ENCODE results near the gene WIF1. TPM values are rescaled to one million over a fixed set of nuclear protein-coding genes. Genes with fewer than 3 reads are reported as not detected.

WIF1 gene
- total RNA-seq, 2 donors from 2014 or later: 0.28 TPM; not detected in 1

GRCh38 chr12:65010437-65010836, 110.7 kb downstream of the WIF1 start:
- no peaks in the 10 kb centered on the region for H3K4me1 ChIP-seq
- H3K4me3 ChIP-seq: no peak overlapping the region
- H3K9me3 ChIP-seq: no peaks in the 10 kb centered on the region
- TF ChIP-seq, protein P1, sequence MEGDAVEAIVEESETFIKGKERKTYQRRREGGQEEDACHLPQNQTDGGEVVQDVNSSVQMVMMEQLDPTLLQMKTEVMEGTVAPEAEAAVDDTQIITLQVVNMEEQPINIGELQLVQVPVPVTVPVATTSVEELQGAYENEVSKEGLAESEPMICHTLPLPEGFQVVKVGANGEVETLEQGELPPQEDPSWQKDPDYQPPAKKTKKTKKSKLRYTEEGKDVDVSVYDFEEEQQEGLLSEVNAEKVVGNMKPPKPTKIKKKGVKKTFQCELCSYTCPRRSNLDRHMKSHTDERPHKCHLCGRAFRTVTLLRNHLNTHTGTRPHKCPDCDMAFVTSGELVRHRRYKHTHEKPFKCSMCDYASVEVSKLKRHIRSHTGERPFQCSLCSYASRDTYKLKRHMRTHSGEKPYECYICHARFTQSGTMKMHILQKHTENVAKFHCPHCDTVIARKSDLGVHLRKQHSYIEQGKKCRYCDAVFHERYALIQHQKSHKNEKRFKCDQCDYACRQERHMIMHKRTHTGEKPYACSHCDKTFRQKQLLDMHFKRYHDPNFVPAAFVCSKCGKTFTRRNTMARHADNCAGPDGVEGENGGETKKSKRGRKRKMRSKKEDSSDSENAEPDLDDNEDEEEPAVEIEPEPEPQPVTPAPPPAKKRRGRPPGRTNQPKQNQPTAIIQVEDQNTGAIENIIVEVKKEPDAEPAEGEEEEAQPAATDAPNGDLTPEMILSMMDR (IDR thresholded peaks at IDR 0.05): no peak
- H3K27ac ChIP-seq: no peak overlapping the region
- no peaks in the 10 kb centered on the region for H3K36me3 ChIP-seq
- H3K27me3 ChIP-seq: no peaks in the 10 kb centered on the region
- no peak for DNase-seq (ENCODE audit: low spot score)

DNA sequence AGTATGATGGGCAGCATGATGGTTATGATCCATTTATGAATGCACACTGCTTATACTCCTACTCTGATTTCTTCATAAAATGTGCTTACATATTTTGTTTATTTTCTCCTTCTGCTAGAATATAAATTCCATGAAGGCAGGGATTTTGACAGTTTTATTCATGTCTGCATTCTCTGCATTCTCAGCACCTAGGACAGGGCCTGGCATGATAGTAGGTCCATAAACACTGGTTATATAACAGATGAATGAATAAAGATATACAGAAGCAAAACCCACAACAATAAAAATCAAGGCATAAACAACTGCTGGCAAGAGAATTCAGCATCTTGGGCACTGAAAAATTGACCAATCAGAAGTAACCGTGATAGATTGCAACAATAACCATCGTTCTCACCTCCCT, 115.4 kb downstream of the WIF1 start:
- H3K27me3 ChIP-seq: no peaks in the 10 kb centered on the region
- TF ChIP-seq, protein P1 (IDR thresholded peaks at IDR 0.05): no peak
- DNase-seq (ENCODE audit: low spot score): no peak
- no peak overlapping the region for H3K27ac ChIP-seq
- no peak overlapping the region for H3K4me3 ChIP-seq
- H3K4me1 ChIP-seq: no peaks in the 10 kb centered on the region
- no peaks in the 10 kb centered on the region for H3K36me3 ChIP-seq
- no peaks in the 10 kb centered on the region for H3K9me3 ChIP-seq

- Histone ChIP-seq H3K27me3 (no peaks in the 10 kb centered on the region), H3K9me3 (no peaks in the 10 kb centered on the region), H3K4me3 (no peak overlapping the region), H3K27ac (no peak overlapping the region), H3K36me3 (no peaks in the 10 kb centered on the region), H3K4me1 (no peaks in the 10 kb centered on the region)
- no peak for DNase-seq (ENCODE audit: low spot score)
- TF ChIP-seq, protein P1 (IDR thresholded peaks at IDR 0.05): no peak
Measured at GRCh38 chr12:65004270-65004669, 116.8 kb downstream of the WIF1 start.

Other genes starting within 250 kb of the WIF1 start
- gene LEMD3, start 48.3 kb upstream of the WIF1 start, total RNA-seq: 10 to 100 TPM; 11.3 to 14.0 TPM
- 100 to 1,000 TPM in 1 of 2 donors, 10 to 100 TPM in 1; 98.3 to 108 TPM for gene MSRB3, start 157.4 kb upstream of the WIF1 start, total RNA-seq